ENCODE results near the gene PIGL.

PIGL gene

DNA sequence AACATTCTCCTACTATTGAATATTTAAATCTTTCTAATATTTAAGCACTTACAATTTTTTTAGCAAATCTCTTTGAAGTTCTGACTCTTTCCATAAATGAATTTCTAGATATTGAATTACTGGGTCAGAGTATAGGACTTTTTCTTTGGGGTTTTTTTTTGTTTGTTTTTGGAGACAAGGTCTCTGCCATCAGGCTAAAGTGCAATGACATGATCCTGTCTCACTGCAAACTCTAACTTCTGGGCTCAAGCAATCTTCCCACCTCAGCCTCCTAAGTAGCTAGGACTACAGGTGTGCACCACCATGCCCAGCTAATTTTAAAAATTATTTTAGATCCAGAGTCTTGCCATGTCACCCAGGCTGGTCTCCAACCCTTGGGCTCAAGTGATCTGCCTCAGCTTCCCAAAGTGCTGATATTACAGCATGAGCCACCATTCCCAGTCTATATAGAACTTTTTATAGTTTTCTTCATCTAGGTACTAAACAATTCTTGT is 24.9 kb downstream of the PIGL start:
- Histone ChIP-seq H3K4me2 (no peak overlapping the region), H3K27ac (no peak overlapping the region), H3K36me3 (peaks cover 0 to 29% (median 14%) of the 10 kb centered on the region in 11 experiments; a peak in 15 of 22 replicates), H3K4me3 (no peak overlapping the region), H3K27me3 (no peaks in the 10 kb centered on the region), H4K20me1 (peaks cover 0 to 3% (median 0%) of the 10 kb centered on the region in 11 experiments; a peak in 1 of 22 replicates), H3K9me3 (replicated peaks in 1 of 11) (no peaks in the 10 kb centered on the region), H3K9ac (no peak overlapping the region), H3K4me1 (peaks cover 0 to 13% (median 1%) of the 10 kb centered on the region in 10 experiments; a peak in 7 of 20 replicates)
- TF ChIP-seq Cebpa-rat (IDR thresholded peaks at IDR 0.05): no peak

DNA sequence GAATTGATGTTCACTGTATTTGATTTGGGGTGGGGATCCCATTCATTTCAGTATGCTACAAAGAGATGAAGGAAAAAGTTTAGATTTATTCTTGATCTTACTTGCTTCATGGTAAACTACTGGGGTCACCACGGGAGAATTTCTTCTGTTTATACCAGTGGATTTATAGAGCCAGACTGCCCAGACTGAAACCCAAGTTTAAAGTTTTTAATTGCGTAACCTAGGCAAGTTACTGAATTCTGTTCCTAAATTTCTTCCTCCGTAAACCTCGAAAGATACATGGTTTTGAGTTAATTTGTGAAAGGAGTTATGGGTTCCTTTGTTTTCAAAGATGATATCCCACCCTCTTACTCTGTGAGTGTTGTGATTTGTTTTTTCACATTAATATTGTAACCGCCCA is 26.4 kb downstream of the PIGL start:
- Histone ChIP-seq H3K9me3 (replicated peaks in 1 of 11) (no peaks in the 10 kb centered on the region), H3K4me2 (peak overlapping the region in 2 of 11 experiments; percentile 3 to 9; a peak in 1 of 22 replicates), H3K4me1 (peaks cover 0 to 13% (median 1%) of the 10 kb centered on the region in 10 experiments; a peak in 7 of 20 replicates), H3K27me3 (no peaks in the 10 kb centered on the region), H3K36me3 (peaks cover 0 to 27% (median 8%) of the 10 kb centered on the region in 11 experiments; a peak in 8 of 22 replicates), H3K4me3 (no peak overlapping the region), H3K27ac (no peak overlapping the region), H3K9ac (no peak overlapping the region), H4K20me1 (peaks cover 0 to 3% (median 0%) of the 10 kb centered on the region in 11 experiments; a peak in 1 of 22 replicates)
- peak in 2 of 11 experiments; percentile 52 to 61; a peak in 6 of 22 replicates for TF ChIP-seq Cebpa-rat (IDR thresholded peaks at IDR 0.05)

DNA sequence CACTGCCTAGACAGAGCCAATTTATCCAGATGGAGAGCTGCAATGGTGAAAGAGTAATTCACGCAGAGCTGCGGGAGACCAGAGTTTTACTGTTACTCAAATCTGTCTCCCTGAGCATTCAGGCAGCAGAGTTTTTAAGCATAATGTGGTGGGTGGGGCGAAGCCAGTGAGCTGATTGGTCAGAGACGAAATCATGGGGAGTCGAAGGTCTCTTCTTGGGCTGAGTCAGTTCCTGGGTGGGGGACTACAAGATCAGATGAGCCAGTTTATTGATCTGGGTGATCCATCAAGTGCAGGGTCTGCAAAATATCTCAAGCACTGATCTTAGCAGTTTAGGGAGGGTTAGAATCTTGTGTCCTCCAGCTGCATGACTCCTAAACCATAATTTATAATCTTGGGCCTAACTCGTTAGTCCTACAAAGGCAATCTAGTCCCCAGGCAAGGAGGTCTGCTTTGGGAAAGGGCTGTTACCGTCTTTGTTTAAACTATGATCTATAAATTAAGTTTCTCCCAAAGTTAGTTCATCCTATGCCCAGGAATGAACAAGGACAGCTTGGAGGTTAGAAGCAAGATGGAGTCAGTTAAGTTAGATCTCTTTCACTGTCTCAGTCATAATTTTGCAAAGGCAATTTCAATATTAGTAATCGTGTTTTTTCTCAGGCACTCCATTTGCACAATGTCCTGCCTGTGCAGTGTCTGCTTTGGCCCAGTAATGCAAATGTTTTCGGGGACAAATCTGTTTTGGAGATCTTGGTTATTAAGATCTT is 27.0 kb downstream of the PIGL start:
- no peaks in the 10 kb centered on the region for H3K27me3 ChIP-seq
- H4K20me1 ChIP-seq: peaks cover 0 to 3% (median 0%) of the 10 kb centered on the region in 11 experiments; a peak in 1 of 22 replicates
- H3K4me2 ChIP-seq: peak overlapping the region in 2 of 11 experiments; percentile 3 to 9; a peak in 1 of 22 replicates
- H3K27ac ChIP-seq: no peak overlapping the region
- H3K4me1 ChIP-seq: peaks cover 0 to 13% (median 1%) of the 10 kb centered on the region in 10 experiments; a peak in 7 of 20 replicates
- no peak overlapping the region for H3K4me3 ChIP-seq
- H3K9ac ChIP-seq: no peak overlapping the region
- peaks cover 0 to 25% (median 8%) of the 10 kb centered on the region in 11 experiments; a peak in 9 of 22 replicates for H3K36me3 ChIP-seq
- TF ChIP-seq Cebpa-rat (IDR thresholded peaks at IDR 0.05): no peak; a peak in 1 of 22 replicates
- no peaks in the 10 kb centered on the region for H3K9me3 ChIP-seq (replicated peaks in 1 of 11)

DNA sequence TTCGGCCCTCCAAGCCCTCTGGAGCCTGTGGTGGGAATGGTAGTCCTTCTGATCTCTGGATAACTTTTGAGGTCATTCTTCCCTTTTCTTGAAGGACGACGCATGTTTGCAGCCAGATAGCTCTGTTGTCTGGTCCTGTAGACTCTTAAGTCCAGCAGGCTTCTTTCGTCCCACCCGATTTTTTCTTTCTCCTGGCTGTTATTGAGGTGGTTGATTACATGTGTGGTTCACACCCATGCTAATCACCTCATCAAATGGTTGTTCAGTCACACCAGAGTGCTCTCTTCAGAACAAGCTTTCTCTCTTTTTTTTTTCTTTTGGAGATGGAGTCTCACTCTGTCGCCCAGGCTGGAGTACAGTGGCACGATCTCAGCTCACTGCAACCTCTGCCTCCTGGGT is 30.6 kb downstream of the PIGL start:
- H3K9ac ChIP-seq: no peak overlapping the region
- H3K4me1 ChIP-seq: peaks cover 0 to 13% (median 0%) of the 10 kb centered on the region in 10 experiments; a peak in 7 of 20 replicates

DNA sequence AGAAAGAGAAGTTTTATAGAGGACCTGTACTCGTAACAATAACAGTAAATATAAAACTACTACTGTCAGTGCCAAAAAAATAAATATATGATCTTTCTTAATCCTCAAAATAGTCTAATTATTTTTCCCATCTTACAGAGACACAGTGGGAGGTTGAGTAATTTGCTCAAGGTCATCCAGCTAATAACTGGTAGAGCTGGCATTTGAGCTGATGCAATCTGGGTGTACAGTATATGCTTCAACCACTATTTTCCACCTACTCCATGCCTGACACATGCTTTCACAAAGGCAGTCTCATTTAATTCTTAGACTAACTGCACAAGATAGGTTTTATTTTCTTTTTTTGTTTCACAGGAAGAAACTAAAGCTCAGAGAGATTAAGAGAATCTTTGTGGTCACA is 33.6 kb downstream of the PIGL start:
- H3K9me3 ChIP-seq (replicated peaks in 1 of 11): no peaks in the 10 kb centered on the region
- no peak overlapping the region for H3K4me2 ChIP-seq
- no peak overlapping the region for H3K4me3 ChIP-seq
- H3K27ac ChIP-seq: no peak overlapping the region
- H4K20me1 ChIP-seq: no peaks in the 10 kb centered on the region; a peak in 1 of 22 replicates
- no peak overlapping the region for H3K9ac ChIP-seq
- no peak for TF ChIP-seq Cebpa-rat (IDR thresholded peaks at IDR 0.05)
- H3K4me1 ChIP-seq: peaks cover 0 to 11% (median 1%) of the 10 kb centered on the region in 10 experiments; a peak in 8 of 20 replicates
- H3K27me3 ChIP-seq: no peaks in the 10 kb centered on the region
- peaks cover 0 to 28% (median 12%) of the 10 kb centered on the region in 11 experiments; a peak in 8 of 22 replicates for H3K36me3 ChIP-seq

More for the DNA sequence above, 30.6 kb downstream of the PIGL start:
- Histone ChIP-seq H3K4me2 (no peak overlapping the region), H3K27ac (no peak overlapping the region), H3K4me3 (no peak overlapping the region), H4K20me1 (peaks cover 0 to 3% (median 0%) of the 10 kb centered on the region in 11 experiments; a peak in 2 of 22 replicates), H3K36me3 (peaks cover 0 to 28% (median 13%) of the 10 kb centered on the region in 11 experiments; a peak in 9 of 22 replicates), H3K27me3 (no peaks in the 10 kb centered on the region), H3K9me3 (replicated peaks in 1 of 11) (no peaks in the 10 kb centered on the region)
- TF ChIP-seq Cebpa-rat (IDR thresholded peaks at IDR 0.05): no peak

DNA sequence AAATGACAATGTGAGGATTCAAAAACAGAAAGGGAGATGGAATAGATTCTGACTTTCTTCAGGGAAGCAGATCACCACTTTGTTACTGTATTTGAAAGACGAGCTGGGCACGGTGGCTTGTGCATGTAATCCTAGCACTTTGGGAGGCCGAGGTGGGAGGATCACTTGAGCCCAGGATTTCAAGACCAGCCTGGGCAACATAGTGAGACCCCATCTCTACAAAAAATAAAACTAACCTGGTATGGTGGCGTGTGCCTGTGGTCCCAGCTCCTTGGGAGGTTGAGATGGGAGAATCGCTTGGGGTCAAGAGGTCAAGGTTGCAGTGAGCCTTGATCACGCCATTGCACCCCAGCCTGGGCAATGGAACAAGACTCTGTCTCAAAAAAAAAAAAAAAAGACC is 34.0 kb downstream of the PIGL start:
- Histone ChIP-seq H3K9ac (no peak overlapping the region), H3K4me2 (no peak overlapping the region), H3K27me3 (no peaks in the 10 kb centered on the region), H3K4me3 (no peak overlapping the region), H3K9me3 (replicated peaks in 1 of 11) (no peaks in the 10 kb centered on the region), H3K4me1 (peaks cover 0 to 15% (median 3%) of the 10 kb centered on the region in 10 experiments; a peak in 8 of 20 replicates), H3K27ac (no peak overlapping the region), H4K20me1 (no peaks in the 10 kb centered on the region; a peak in 1 of 22 replicates), H3K36me3 (peaks cover 0 to 28% (median 9%) of the 10 kb centered on the region in 11 experiments; a peak in 8 of 22 replicates)
- no peak for TF ChIP-seq Cebpa-rat (IDR thresholded peaks at IDR 0.05)

DNA sequence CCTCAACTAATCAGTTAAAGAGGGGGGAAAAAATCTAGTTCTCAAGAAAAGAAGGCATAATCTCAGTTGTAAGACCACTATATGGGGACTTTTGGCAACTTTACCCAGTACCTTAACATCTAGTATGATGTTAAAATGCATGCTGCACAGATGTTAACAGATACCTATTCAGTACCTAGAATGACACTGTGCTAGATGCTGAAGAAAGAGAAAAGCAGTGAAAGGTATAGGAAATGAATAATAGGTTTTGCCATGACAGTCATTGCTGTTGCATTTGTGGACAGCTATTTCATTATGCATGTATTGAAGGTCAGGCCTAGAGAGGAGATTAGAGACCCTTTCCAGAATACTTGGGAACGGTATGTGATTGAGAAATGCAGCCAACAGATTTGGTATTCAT is 34.5 kb downstream of the PIGL start:
- Histone ChIP-seq H3K36me3 (peaks cover 0 to 28% (median 8%) of the 10 kb centered on the region in 11 experiments; a peak in 7 of 22 replicates), H3K4me2 (no peak overlapping the region), H3K9ac (no peak overlapping the region), H3K27ac (no peak overlapping the region), H3K4me3 (no peak overlapping the region), H4K20me1 (no peaks in the 10 kb centered on the region; a peak in 1 of 22 replicates), H3K27me3 (no peaks in the 10 kb centered on the region), H3K4me1 (peaks cover 0 to 15% (median 3%) of the 10 kb centered on the region in 10 experiments; a peak in 8 of 20 replicates), H3K9me3 (replicated peaks in 1 of 11) (no peaks in the 10 kb centered on the region)
- no peak for TF ChIP-seq Cebpa-rat (IDR thresholded peaks at IDR 0.05)

DNA sequence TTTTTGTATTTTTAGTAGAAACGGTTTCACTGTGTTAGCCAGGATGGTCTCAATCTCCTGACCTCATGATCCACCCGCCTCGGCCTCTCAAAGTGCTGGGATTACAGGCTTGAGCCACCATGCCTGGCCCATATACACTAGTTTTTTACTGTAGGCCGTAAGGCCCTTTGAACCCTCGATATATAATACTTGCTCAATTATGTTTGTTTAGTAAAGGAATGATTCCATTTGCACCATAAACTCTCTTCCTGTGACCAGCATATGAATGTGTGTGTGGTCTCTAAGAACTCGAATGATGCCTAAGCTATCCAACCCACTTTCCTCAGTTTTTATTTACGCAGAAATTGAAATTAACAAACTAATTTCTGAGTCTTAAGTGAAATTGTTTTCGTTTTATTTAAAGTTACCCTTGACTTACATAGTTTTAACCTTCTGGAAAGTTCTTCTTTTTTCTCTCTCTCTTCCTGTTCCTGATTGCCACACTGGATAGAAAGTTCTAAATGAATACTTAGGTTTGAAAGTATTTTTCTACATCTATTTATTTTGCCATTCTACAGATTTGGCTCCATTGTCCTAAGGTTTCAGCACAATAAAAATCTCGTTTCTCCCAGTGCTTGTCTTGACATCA is 37.9 kb downstream of the PIGL start:
- H3K4me3 ChIP-seq: no peak overlapping the region
- peak overlapping the region in 2 of 11 experiments; percentile 11 to 67; a peak in 3 of 22 replicates for H3K4me2 ChIP-seq
- peaks cover 0 to 15% (median 3%) of the 10 kb centered on the region in 10 experiments; a peak in 8 of 20 replicates for H3K4me1 ChIP-seq
- H3K27ac ChIP-seq: no peak overlapping the region
- H3K27me3 ChIP-seq: no peaks in the 10 kb centered on the region; a peak in 1 of 22 replicates
- H3K9ac ChIP-seq: no peak overlapping the region
- peaks cover 5 to 16% (median 11%) of the 10 kb centered on the region in 11 experiments for H3K9me3 ChIP-seq (replicated peaks in 1 of 11)
- no peaks in the 10 kb centered on the region; a peak in 1 of 22 replicates for H4K20me1 ChIP-seq
- no peak for TF ChIP-seq Cebpa-rat (IDR thresholded peaks at IDR 0.05)
- H3K36me3 ChIP-seq: peaks cover 5 to 26% (median 12%) of the 10 kb centered on the region in 11 experiments
